KOPT-K1 (cell line): Measurements from ENCODE around the gene RALGPS2.
"Not testable (repeated sequence)": the region's sequence is repeated elsewhere in the genome, so short reads cannot be mapped to it uniquely, and the experiment has no call there.

Experiments used
- H3K27ac ChIP-seq: fragments of 200-600 bp; sonication (generic); 2 replicates; pipeline ENCODE4 v1.5.1; 2016; ENCODE audit warnings: antibody characterized with exemption, mild to moderate bottlenecking, low read depth, low read length; ENCODE audit not compliant: poor library complexity, severe bottlenecking
- H3K36me3 ChIP-seq: fragments of 200-600 bp; sonication (generic); 2 replicates; pipeline ENCODE4 v1.5.1; 2017; ENCODE audit warnings: antibody characterized with exemption, mild to moderate bottlenecking, low read length, moderate library complexity; ENCODE audit not compliant: insufficient read depth
- H3K9me3 ChIP-seq: fragments of 200-600 bp; sonication (generic); 2 replicates; pipeline ENCODE4 v1.5.1; 2017; ENCODE audit warnings: antibody characterized with exemption, low read length, mild to moderate bottlenecking; ENCODE audit not compliant: insufficient read depth, poor library complexity, severe bottlenecking

RALGPS2 gene

DNA sequence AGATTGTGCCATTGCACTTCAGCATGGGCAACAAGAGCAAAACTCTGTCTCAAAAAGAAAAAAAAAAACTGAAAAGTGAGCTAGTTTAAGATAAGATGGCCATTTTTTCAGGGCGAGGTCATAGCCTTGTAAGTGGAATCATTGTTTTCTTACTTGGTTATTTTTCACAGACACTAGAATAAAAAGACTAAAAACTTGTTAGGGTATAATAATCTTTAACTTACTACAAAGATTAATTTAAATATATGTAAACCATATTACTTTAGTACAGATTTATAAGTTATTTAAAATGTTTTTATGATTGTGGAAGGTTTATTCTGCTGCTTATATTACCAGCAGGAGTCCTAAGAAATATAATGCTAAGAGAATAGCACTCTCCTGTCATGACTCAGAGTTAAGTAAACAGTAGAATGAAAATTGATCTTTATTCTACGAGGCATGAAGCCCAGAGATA is 122.4 kb downstream of the RALGPS2 start:
- no peak overlapping the region for H3K27ac ChIP-seq
- no peaks in the 10 kb centered on the region for H3K9me3 ChIP-seq
- H3K36me3 ChIP-seq: no peaks in the 10 kb centered on the region

DNA sequence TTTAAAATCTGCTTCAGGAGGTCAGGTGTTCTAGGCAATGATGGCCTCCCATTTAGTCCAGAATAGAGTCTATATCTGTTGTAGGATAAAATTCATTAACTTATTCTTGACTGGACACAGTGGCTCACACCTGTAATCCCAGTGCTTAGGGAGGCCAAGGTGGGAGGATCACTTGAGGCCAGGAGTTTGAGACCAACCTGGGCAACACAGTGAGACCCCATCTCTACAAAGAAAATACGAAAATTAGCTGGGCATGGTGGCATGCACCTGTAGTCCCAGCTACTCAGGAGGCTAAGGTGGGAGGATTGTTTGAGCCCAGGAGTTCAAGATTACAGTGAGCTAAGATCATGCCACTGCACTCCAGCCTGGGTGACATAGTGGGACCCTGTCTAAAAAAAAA is 122.9 kb downstream of the RALGPS2 start:
- H3K36me3 ChIP-seq, H3K27ac ChIP-seq, H3K9me3 ChIP-seq: not testable (repeated sequence)

- Histone ChIP-seq H3K27ac (no peak overlapping the region), H3K36me3 (no peaks in the 10 kb centered on the region), H3K9me3 (no peaks in the 10 kb centered on the region)
Observed at GRCh38 chr1:178849918-178850317, 124.9 kb downstream of the RALGPS2 start.

- no peaks in the 10 kb centered on the region for H3K9me3 ChIP-seq
- no peak overlapping the region for H3K27ac ChIP-seq
- H3K36me3 ChIP-seq: no peaks in the 10 kb centered on the region
Observed at GRCh38 chr1:178857126-178857525, 132.1 kb downstream of the RALGPS2 start.

GRCh38 chr1:178862416-178862815 is 137.4 kb downstream of the RALGPS2 start:
- no peak overlapping the region for H3K27ac ChIP-seq
- H3K9me3 ChIP-seq: no peaks in the 10 kb centered on the region
- H3K36me3 ChIP-seq: no peaks in the 10 kb centered on the region

GRCh38 chr1:178862864-178863263 is 137.8 kb downstream of the RALGPS2 start:
- no peaks in the 10 kb centered on the region for H3K9me3 ChIP-seq
- no peaks in the 10 kb centered on the region for H3K36me3 ChIP-seq
- no peak overlapping the region for H3K27ac ChIP-seq

- H3K36me3 ChIP-seq: no peaks in the 10 kb centered on the region
- H3K9me3 ChIP-seq: no peaks in the 10 kb centered on the region
- H3K27ac ChIP-seq: no peak overlapping the region
Observed at GRCh38 chr1:178864326-178864725, 139.3 kb downstream of the RALGPS2 start.

DNA sequence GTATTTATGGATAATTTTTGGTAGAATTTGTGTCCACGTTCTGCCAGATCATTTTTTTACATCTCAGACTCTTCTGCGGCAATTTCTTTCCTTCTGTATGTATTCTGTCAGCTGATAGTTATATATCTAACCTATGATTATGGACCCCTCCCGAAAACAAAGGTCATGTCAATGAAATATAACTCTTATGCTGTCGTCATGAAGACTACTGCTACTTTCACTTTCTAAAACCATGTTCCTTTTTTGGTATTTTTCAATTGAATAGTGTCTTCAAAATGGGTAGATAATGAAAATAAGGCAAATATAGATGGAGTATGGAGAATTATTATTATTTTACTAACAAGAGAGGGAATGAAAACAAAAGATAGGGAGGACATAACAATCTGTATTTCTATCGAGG is 142.6 kb downstream of the RALGPS2 start:
- H3K36me3 ChIP-seq: no peaks in the 10 kb centered on the region
- H3K27ac ChIP-seq: no peak overlapping the region
- H3K9me3 ChIP-seq: no peaks in the 10 kb centered on the region

GRCh38 chr1:178868706-178869105 is 143.7 kb downstream of the RALGPS2 start:
- no peaks in the 10 kb centered on the region for H3K9me3 ChIP-seq
- no peaks in the 10 kb centered on the region for H3K36me3 ChIP-seq
- H3K27ac ChIP-seq: no peak overlapping the region

- Histone ChIP-seq H3K27ac (no peak overlapping the region), H3K9me3 (no peaks in the 10 kb centered on the region), H3K36me3 (no peaks in the 10 kb centered on the region)
Observed at GRCh38 chr1:178869119-178869697, 144.2 kb downstream of the RALGPS2 start.

DNA sequence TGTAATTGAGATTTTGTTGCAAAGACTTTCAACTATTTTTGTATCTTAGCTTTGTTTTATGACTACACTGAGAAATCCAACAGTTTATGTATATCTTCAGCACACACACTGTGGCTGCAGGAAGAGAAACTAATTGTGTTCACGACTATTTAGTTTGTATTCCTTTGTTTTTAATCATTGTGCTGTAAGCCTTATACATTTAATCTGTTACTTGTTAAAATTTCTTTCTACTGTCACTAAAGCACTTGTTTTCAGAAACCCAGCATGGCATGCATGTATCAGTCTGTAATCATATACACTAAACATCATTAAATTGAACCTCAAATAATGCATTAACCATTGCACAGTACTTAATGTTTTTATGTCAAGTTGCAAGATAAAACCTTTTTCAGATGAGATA is 145.2 kb downstream of the RALGPS2 start:
- no peaks in the 10 kb centered on the region for H3K36me3 ChIP-seq
- H3K9me3 ChIP-seq: no peaks in the 10 kb centered on the region
- H3K27ac ChIP-seq: no peak overlapping the region

DNA sequence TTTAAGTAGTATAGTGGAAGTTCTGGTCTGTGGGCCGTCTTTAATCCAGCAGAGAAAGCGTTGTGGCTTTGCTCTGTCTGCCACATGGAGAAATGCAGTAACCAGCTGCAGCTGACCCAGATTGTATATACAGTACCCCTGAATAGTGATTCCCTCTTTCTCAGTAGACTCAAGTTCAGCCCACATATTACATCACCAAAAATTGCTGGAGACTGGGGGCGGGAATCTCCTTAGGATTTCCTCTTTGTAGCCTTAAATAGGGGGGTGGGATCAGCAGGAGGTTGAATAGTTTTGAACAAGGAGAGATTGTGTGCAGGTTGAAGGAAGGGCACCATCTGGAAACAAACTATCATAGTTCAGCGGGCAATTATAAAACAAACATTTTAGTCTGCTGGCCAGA is 145.9 kb downstream of the RALGPS2 start, which contains the start of gene ANGPTL1:
Gene ANGPTL1, minus strand, starts transcription at position 134 of the 400 bp plus-strand sequence. CDS start 5,301 bp downstream, outside the sequence.
- no peaks in the 10 kb centered on the region for H3K9me3 ChIP-seq
- no peaks in the 10 kb centered on the region for H3K36me3 ChIP-seq
- H3K27ac ChIP-seq: no peak within 1 kb of the TSS

DNA sequence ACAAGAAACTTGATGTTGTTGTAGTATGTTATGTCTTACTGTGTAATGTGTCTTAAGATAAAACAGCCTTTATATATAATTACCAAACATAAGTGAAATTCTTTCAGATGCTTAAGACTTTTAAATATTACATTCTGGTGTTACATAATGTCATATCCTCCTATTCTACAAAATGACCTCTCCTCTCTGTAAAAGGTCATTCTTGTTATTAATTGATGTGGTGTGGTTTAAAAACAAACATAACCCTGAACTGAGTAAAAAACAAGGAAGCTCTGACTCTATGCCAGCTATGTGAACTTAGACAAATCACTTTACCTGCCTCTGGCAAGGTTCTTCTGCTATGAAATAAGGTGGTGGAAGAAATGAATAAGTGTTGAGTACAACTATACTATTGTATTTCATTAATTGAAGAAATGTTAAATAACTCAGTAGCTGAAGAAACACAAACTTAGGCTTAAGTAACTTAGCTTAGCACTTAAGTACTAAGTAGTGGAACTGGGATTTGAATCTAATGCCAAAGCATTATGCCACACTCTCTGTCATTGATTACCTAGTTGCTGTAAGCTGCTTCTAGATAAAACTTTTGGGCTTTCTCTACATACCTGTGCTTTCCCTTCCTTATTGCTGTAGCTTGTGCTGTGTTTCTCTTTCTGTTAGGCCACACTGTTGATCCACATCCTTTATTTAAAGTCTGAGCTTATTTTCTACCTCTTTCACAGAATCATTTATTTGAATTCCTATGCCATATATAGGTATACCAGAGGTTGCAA is 146.7 kb downstream of the RALGPS2 start:
- no peaks in the 10 kb centered on the region for H3K36me3 ChIP-seq

GRCh38 chr1:178874966-178875365 is 149.9 kb downstream of the RALGPS2 start:
- no peaks in the 10 kb centered on the region for H3K9me3 ChIP-seq
- no peak overlapping the region for H3K27ac ChIP-seq
- no peaks in the 10 kb centered on the region for H3K36me3 ChIP-seq

More for the DNA sequence above, 146.7 kb downstream of the RALGPS2 start:
- Histone ChIP-seq H3K9me3 (no peaks in the 10 kb centered on the region), H3K27ac (no peak overlapping the region)

GRCh38 chr1:178875936-178876335 is 150.9 kb downstream of the RALGPS2 start:
- no peak overlapping the region for H3K27ac ChIP-seq
- H3K9me3 ChIP-seq: no peaks in the 10 kb centered on the region
- H3K36me3 ChIP-seq: no peaks in the 10 kb centered on the region

DNA sequence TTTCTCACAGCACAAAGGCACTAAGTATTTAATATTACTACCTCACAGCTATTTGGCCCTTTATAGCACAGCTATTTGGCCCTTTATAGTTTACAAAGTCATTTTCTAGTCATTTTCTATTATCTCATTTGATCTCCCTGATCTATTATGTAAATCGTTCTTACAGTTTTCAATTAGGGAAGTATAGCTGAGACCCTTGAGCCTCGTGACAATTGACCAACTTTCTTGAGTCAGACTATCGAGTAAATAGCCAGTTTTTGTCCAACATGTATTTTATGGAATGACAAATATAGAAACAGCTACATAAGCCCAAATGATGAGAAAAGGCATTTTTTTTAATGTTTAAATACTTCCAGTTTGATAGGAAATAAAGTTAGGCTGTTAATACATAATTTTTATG is 152.9 kb downstream of the RALGPS2 start:
- Histone ChIP-seq H3K36me3 (no peaks in the 10 kb centered on the region), H3K9me3 (no peaks in the 10 kb centered on the region), H3K27ac (no peak overlapping the region)
